Stimulated activated CD8-positive, alpha-beta memory T cell treated with anti-CD3 and anti-CD28 coated beads, Interleukin-15, amount 100 ng/mL, for 24 hours (primary cell): ENCODE data around the gene NCKAP5.

Source experiments
- DNase-seq: peaks from one replicate; pipeline ENCODE4 v3.0.0-alpha.2; 2020; ENCODE audit warnings: low read depth

Gene NCKAP5

GRCh38 chr2:132797071-132797470, 771.2 kb downstream of the NCKAP5 start:
- no peak for DNase-seq

DNA sequence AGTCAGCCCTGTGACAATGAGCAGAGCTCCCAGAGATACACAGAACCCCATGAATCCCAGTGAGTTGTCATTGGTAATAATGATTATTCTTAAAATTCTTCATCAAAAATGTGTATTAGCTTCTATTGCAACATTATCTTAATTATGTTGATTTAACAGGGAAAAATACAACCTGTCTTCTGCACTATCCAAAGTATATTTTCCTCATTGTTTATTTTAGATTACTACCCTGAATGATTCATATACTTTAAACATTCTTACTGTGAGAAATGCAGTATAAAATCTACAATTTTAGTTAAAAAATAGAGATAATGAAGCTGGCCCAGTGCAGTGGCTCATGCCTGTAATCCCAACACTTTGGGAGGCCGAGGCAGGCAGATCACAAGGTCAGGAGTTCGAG, 773.0 kb downstream of the NCKAP5 start:
- DNase-seq: no peak

DNA sequence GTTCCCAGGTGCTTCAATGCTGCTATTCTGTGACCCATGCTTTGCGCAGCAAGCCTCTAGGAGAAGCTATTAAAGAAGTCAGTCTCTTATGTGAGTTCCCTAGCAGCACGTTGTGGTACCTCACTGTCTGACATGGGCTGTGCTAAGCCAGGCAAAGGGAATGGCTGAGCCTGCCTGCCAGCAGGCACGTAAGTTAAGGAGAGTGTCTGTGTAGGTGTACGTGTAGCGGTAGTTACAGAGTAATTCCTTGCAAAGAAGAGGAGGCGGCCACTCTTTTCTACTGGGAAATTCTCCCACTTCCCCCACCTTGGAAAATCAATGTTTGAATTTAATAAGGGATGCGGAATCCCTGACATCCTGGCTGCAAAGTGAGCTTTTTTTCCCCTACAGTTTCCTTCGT, 774.7 kb downstream of the NCKAP5 start:
- DNase-seq: no peak

DNA sequence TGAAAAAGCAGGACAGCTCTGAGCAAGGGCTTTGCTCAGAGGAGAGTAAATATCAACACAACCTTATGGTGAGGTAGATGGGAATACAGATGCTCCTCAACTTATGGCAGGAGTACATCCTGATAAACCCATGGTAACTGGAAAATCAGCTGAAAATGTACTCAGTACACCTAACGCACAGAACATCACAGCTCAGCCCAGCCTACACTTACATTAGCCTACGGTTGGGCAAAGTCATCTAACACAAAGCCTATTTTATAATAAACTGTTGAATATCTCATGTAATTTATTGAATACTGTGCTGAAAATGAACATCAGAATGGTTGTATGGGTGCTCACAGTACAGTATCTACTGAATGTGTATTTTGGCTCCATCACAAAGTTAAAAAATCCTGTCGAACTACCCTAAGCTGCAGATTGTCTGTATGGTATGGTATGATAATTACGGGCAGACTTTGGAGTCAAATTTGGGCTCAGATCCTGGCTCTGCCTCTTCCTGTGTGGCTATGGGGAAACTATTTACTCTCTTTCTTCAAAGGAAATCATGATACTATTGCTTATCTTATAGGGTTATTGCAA, 778.0 kb downstream of the NCKAP5 start:
- DNase-seq: no peak

DNA sequence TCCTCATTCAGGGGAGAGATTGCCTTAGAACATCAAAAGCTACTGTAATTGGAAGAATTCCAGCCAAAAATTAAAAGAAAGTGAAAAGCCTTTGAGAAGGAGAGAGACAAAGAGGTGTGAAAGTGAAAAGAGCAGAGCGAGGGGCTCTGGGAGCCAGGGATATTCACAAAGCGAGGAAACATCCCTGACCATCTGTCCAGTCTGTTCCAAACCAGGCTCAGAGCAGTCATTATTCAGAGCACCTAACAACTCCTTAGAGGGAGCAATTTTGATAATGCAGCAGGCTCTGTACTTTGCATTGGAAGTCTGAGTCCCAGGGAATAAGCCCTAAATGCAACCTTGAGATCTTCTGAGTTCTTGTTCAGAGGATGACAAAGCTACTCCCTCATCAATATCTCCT, 779.2 kb downstream of the NCKAP5 start:
- DNase-seq: no peak

- no peak for DNase-seq
Observed at GRCh38 chr2:132788310-132788838, 779.9 kb downstream of the NCKAP5 start.

GRCh38 chr2:132783883-132784282, 784.4 kb downstream of the NCKAP5 start:
- DNase-seq: no peak

DNA sequence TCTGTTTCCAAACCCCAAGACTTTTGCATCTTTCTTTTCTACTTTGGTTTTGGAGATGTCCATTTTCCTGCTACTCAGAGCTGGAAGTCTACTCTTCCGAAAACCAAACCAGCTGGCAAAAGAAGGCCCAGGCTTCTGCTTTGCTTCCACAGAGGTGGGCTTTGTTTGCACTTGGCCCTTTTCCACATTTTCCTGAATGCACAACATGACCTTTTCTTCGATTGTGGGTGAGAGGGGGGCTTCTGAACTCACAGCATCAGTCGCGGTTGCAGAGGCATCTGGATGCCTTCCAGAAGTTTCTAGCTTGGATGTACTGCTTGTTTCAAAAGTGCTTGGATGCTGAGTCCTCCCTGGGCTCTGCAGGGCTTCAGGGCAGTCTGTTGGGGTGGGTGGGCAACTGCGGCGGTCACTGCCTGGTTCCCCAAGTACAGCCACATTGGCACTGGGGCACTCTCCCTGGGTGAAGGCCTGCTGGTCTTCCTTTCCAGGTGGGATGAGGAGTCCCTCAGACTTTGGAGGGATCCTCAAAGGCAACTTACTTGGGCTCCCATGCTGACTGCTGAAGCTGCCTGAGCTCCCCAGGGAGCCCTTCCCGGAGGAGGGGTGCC, 786.0 kb downstream of the NCKAP5 start:
- DNase-seq: no peak

- no peak for DNase-seq
Observed at GRCh38 chr2:132780651-132781050, 787.6 kb downstream of the NCKAP5 start.

DNA sequence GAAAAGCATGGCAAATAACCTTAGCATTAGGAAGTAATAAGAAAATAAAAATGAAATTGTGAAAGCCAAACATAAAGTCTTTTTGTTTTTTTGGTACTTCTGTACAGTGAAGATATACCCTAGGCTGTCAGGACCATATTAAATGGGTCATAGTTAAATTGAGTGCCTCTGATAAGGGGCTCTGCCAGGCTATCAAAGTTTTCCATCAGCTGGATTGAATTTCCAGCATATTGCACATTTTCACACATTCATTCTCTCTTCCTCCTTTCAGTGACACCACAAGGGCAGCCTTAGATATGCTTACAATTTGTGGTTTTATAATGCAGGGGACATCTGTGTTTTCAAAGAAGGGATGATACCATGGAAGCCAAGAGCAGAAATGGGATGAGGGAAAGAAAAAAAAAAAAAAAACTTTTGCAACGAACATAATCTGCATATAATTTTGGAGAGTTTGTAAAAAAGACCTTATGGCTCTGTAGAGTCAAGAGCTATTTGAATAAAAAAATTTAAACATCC, 789.0 kb downstream of the NCKAP5 start:
- no peak for DNase-seq

GRCh38 chr2:132776287-132776686, 792.0 kb downstream of the NCKAP5 start:
- no peak for DNase-seq

DNA sequence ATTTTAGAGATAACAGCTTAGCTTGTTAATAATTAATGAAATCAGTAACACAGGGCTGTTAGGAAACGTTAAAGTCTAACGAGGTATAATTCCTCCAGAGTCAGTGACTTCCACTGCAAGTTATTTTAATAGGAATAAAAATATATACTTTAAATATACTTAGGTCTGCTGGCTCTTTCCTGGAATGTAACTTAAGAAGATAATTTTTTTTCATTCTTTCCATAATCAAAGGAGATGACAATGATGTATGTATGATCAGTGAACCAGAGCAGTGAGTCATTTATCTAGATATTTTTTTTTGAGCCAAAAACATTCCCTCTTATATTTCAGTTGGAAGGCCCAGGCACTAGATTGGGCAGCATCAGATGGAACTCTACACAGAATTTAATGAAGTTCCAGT, 794.1 kb downstream of the NCKAP5 start:
- no peak for DNase-seq

- DNase-seq: no peak
Observed at GRCh38 chr2:132773331-132773730, 794.9 kb downstream of the NCKAP5 start.

- no peak for DNase-seq
Observed at GRCh38 chr2:132772340-132772739, 795.9 kb downstream of the NCKAP5 start.

GRCh38 chr2:132766573-132766972, 801.7 kb downstream of the NCKAP5 start:
- DNase-seq: no peak

- no peak for DNase-seq
Observed at GRCh38 chr2:132761437-132761836, 806.8 kb downstream of the NCKAP5 start.

DNA sequence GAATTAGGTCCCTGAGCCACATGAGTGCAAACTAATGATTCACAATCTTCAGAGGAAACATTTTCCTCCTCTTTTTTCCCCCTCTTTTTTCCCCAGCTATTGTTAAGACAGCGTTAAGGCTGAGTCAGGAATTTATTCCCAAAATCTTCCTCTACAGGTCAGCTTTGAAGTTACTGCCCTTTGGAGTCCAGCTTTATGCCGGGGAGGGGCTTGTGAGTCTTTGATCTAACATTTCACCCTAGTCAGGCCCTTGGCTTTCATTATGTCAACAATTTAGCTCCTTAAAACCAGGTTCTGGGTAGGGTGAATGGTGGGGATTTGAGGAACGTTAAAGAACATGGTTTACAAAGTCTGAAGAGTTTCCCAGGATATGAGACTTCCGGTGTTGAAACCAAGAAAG, 807.3 kb downstream of the NCKAP5 start:
- no peak for DNase-seq

DNA sequence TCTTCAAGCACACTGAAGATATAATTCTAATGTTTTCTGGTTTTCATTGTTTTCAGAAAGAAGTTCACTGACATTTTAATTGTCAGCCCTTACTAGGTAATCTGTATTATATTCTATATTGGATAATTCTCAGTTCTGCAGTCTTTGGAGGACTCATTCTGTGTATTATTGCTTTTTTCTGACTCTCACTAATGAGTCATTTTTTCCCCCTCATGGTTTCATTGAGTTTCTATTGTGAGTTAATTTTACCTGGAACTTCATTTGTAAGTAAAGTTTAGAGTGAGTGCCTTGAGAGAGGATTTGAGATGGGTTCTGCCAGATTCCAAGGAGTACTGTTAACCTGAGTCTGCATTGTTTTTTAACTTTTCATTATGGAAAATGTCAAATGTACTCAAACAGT, 807.9 kb downstream of the NCKAP5 start:
- no peak for DNase-seq

- DNase-seq: no peak
Observed at GRCh38 chr2:132758995-132759394, 809.3 kb downstream of the NCKAP5 start.

DNA sequence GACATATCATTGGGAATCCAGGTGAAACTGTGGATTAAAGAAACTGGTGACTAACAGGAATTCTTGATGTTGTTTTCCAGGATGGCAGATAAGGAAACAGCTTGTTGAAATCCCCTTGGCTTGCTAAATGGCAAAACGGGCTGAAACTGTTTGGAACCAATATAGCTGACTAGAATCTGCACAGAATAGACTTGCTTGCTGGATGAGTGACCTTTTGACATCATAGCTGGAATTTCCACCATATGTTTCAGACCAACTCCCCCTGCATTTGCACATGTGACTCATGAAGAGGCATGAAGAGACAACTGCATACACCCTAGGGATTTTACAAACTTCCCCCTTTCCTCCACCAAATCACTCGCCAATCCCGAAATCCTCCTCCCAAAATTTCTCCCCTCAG, 810.6 kb downstream of the NCKAP5 start:
- no peak for DNase-seq

GRCh38 chr2:132757002-132757589, 811.2 kb downstream of the NCKAP5 start:
- DNase-seq: no peak

DNA sequence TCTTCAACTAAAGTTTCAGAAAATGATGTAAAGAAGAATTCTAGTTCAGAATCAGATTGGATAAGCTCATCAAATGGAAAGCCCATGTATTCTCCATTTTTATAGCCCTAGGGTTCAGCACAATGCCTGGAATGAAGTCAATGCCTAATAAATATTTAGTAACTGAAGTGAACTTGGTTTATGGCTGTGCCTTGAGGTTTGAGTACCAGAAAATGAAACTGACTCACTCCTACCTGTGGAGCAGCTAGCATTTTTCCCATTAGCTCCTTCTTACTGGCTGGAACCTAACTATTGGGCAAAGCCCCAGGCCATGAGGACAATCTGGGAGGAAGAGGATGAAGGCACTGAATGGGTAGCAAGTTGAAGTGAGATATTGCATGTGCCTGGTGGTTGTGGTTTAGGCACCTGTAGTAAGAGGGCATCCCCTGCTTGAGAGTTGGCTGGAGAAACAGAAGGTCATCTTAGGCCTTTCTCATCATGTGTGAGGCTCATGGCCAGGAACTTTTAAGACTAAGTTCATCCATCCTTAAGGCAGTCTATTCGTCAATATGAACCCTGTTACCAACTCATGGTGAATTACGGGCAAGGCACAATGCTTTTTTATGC, 813.3 kb downstream of the NCKAP5 start:
- DNase-seq: no peak

DNA sequence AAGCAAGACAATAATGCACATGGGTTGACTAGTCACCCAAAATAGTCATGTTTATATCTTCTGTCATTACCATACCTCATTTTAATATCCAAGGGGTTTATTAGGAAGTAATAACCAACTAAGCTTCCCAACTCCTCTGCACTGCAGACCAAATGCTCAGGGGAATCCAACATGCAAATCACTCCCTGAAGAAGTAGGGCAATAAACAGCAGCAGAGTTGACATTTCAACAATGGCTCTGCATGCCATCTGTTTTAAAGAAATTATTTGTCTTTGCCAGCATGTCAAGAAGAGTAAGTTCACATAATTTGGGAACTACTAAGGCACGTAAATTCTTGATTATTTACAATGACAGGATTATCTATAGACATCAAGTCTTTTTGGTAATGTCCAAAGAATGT, 813.9 kb downstream of the NCKAP5 start:
- DNase-seq: no peak
